Endodermal cell (in vitro differentiated cells): Measurements from ENCODE around the gene GABRQ. TPM values are rescaled to one million over a fixed set of nuclear protein-coding genes. Genes with fewer than 3 reads are reported as not detected.

Experiments used
- DNase-seq: peaks from one replicate; pipeline ENCODE4 v3.0.0-alpha.2; 2017
- H3K27ac ChIP-seq: 2 replicates; pipeline ENCODE4 v1.5.1; 2013; ENCODE audit warnings: mild to moderate bottlenecking, low read depth, low read length, moderate library complexity
- H3K27me3 ChIP-seq: 2 replicates; pipeline ENCODE4 v1.6.1; 2013; ENCODE audit warnings: mild to moderate bottlenecking, low read length, moderate library complexity; ENCODE audit not compliant: insufficient read depth, control insufficient read depth, poor library complexity, severe bottlenecking
- H3K36me3 ChIP-seq: 2 replicates; pipeline ENCODE4 v1.7.0; 2013; ENCODE audit warnings: mild to moderate bottlenecking, low read length, moderate library complexity; ENCODE audit not compliant: control insufficient read depth, insufficient read depth
- H3K4me1 ChIP-seq: one replicate; pipeline ENCODE4 v1.7.0; 2013; ENCODE audit warnings: low read length; ENCODE audit not compliant: control insufficient read depth, insufficient read depth
- H3K4me3 ChIP-seq: 2 replicates; pipeline ENCODE4 v1.5.1; 2013; ENCODE audit warnings: mild to moderate bottlenecking, low read length, moderate library complexity
- H3K9ac ChIP-seq: 2 replicates; pipeline ENCODE4 v1.6.1; 2013; ENCODE audit warnings: mild to moderate bottlenecking, low read length, moderate library complexity; ENCODE audit not compliant: poor library complexity, severe bottlenecking; ENCODE audit errors: extremely low read depth
- H3K9me3 ChIP-seq: 2 replicates; pipeline ENCODE4 v1.6.1; 2013; ENCODE audit warnings: mild to moderate bottlenecking, low read length, moderate library complexity; ENCODE audit not compliant: control insufficient read depth
- H3K27ac Mint-ChIP-seq: 2 replicates; pipeline ENCODE4 v1.8.0; 2020; ENCODE audit warnings: mixed read lengths
- H3K27me3 Mint-ChIP-seq: 2 replicates; pipeline ENCODE4 v1.8.0; 2021; ENCODE audit warnings: mild to moderate bottlenecking, mixed read lengths; ENCODE audit not compliant: insufficient read depth
- H3K36me3 Mint-ChIP-seq: 2 replicates; pipeline ENCODE4 v1.8.0; 2020; ENCODE audit warnings: low read depth, mixed read lengths
- H3K4me1 Mint-ChIP-seq: 2 replicates; pipeline ENCODE4 v1.8.0; 2020; ENCODE audit warnings: mixed read lengths
- H3K4me3 Mint-ChIP-seq: 2 replicates; pipeline ENCODE4 v1.8.0; 2020; ENCODE audit warnings: mild to moderate bottlenecking, moderate library complexity, mixed read lengths
- H3K9me3 Mint-ChIP-seq: 2 replicates; pipeline ENCODE4 v1.8.0; 2020; ENCODE audit warnings: mild to moderate bottlenecking, mixed read lengths
- CTCF ChIP-seq: fragments of 200-600 bp; sonication (generic); conservative IDR thresholded peaks from 2 replicates; pipeline ENCODE4 v1.5.0; 2021; ENCODE audit warnings: antibody characterized with exemption, mild to moderate bottlenecking
- WGBS, 2 experiments: methylation state at CpG; one replicate each; pipeline versions ENCODE4 v1.1.5 to v1.1.7; 2013; ENCODE audit warnings: missing lambda C conversion rate in 2 of 2, mixed read lengths in 1 of 2; ENCODE audit not compliant: insufficient coverage in 1 of 2, insufficient read length in 1 of 2; 5-methylcytosine and 5-hydroxymethylcytosine counted together
- total RNA-seq, 2 donors: library from RNA; stranded (reverse); fragmentation: NEBNext Ultra II Directional in 1 of 2; extraction: Animal tissue kit (Norgen Biotek cat#: 25700) in 1 of 2; gene quantifications; 2 replicates in 1 of 2; 3 replicates in 1 of 2; pipeline ENCODE4 v1.2.1, GENCODE V29; 2021

GABRQ gene
- total RNA-seq, 2 donors from 2014 or later: 1.7 TPM

GRCh38 chrX:152639426-152639825 is 1.7 kb downstream of the GABRQ start:
- no peak overlapping the region for H3K27ac Mint-ChIP-seq
- no peak overlapping the region for H3K4me3 ChIP-seq
- no peak for DNase-seq
- no peak overlapping the region for H3K4me3 Mint-ChIP-seq
- no peaks in the 10 kb centered on the region for H3K36me3 ChIP-seq
- peaks cover 32% of the 10 kb centered on the region for H3K27me3 Mint-ChIP-seq
- peaks cover 1% of the 10 kb centered on the region for H3K36me3 Mint-ChIP-seq
- no peak overlapping the region for H3K9ac ChIP-seq
- no peaks in the 10 kb centered on the region for H3K9me3 ChIP-seq
- no peak overlapping the region for H3K27ac ChIP-seq
- no peaks in the 10 kb centered on the region for H3K4me1 Mint-ChIP-seq
- H3K27me3 ChIP-seq: peaks cover 24% of the 10 kb centered on the region
- TF ChIP-seq CTCF: no peak
- H3K4me1 ChIP-seq: no peaks in the 10 kb centered on the region
- peaks cover 34% of the 10 kb centered on the region for H3K9me3 Mint-ChIP-seq
- WGBS, 2 experiments: 93 to 100% methylated on average over 1 to 7 of the region's 7 CpGs

- DNase-seq: no peak
- Histone ChIP-seq H3K4me1 (no peaks in the 10 kb centered on the region), H3K27me3 (peaks cover 24% of the 10 kb centered on the region), H3K27ac (no peak overlapping the region), H3K9me3 (no peaks in the 10 kb centered on the region), H3K9ac (no peak overlapping the region), H3K4me3 (no peak overlapping the region), H3K36me3 (no peaks in the 10 kb centered on the region)
- H3K36me3 Mint-ChIP-seq: peaks cover 1% of the 10 kb centered on the region
- H3K27me3 Mint-ChIP-seq: peaks cover 32% of the 10 kb centered on the region
- H3K9me3 Mint-ChIP-seq: peaks cover 31% of the 10 kb centered on the region
- no peaks in the 10 kb centered on the region for H3K4me1 Mint-ChIP-seq
- H3K4me3 Mint-ChIP-seq: no peak overlapping the region
- no peak overlapping the region for H3K27ac Mint-ChIP-seq
- no peak for TF ChIP-seq CTCF
- 88% methylated on average over 6 to 17 of the region's 18 CpGs for WGBS, 2 experiments
Measured at GRCh38 chrX:152640034-152640818, 2.5 kb downstream of the GABRQ start.

GRCh38 chrX:152641256-152641875 is 3.7 kb downstream of the GABRQ start:
- Histone ChIP-seq H3K4me1 (no peaks in the 10 kb centered on the region), H3K9ac (no peak overlapping the region), H3K9me3 (no peaks in the 10 kb centered on the region), H3K4me3 (no peak overlapping the region), H3K27ac (no peak overlapping the region), H3K27me3 (peaks cover 24% of the 10 kb centered on the region), H3K36me3 (no peaks in the 10 kb centered on the region)
- H3K4me3 Mint-ChIP-seq: no peak overlapping the region
- no peaks in the 10 kb centered on the region for H3K4me1 Mint-ChIP-seq
- TF ChIP-seq CTCF: no peak
- peaks cover 24% of the 10 kb centered on the region for H3K9me3 Mint-ChIP-seq
- H3K27ac Mint-ChIP-seq: no peak overlapping the region
- 41 to 53% methylated on average over 2 to 10 of the region's 10 CpGs for WGBS, 2 experiments
- DNase-seq: peak; percentile 78
- peaks cover 32% of the 10 kb centered on the region for H3K27me3 Mint-ChIP-seq
- peaks cover 1% of the 10 kb centered on the region for H3K36me3 Mint-ChIP-seq
